Stimulated activated CD8-positive, alpha-beta memory T cell treated with anti-CD3 and anti-CD28 coated beads, Interleukin-7, amount 100 ng/mL, for 48 hours (primary cell): ENCODE data around the gene LAMC2.
"Not testable (repeated sequence)": the region's sequence is repeated elsewhere in the genome, so short reads cannot be mapped to it uniquely, and the experiment has no call there.

Experiments
- DNase-seq, 2 donors: peaks; one replicate each; pipeline ENCODE4 v3.0.0-alpha.2; 2020; ENCODE audit warnings: low read depth in 1 of 2; ENCODE audit errors: extremely low read depth in 1 of 2

Gene LAMC2

DNA sequence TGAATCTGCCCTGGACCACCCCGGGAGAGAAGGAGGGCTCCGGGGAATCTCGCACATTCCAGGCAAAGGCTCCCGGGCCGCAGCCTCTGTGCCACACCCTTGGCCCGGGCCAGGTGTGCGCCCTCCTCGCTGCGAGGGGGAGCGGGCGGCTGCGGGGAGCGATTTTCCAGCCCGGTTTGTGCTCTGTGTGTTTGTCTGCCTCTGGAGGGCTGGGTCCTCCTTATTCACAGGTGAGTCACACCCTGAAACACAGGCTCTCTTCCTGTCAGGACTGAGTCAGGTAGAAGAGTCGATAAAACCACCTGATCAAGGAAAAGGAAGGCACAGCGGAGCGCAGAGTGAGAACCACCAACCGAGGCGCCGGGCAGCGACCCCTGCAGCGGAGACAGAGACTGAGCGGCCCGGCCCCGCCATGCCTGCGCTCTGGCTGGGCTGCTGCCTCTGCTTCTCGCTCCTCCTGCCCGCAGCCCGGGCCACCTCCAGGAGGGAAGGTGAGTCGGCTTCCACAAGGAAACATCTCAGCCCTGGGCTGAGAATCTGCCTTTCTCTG is at the start of gene LAMC2:
TSS of gene LAMC2 (plus strand) at position 324 of the 550 bp plus-strand sequence. CDS start at position 413, 89 bp downstream.
- peak in 1 of 2 donors; percentile 12 for DNase-seq

DNA sequence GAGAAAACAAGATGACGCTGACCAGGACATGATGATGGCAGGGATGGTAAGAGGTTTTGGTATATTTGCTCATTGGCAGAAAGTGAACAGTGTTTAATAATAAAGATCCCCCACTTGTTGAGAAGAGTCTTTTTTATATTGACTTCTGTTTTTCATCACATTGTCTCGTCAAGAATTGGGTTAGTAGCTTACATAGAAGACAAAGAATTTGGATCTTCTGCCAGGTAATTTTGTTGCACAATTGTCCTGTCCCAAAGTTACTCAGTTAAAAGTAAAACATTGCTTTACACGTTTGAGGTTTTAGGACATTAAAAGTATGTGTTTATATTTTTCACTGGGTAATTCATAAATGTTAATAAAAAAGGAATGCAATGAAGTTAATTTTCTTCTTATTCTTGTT is 48.3 kb upstream of the LAMC2 start:
- DNase-seq: no peak

DNA sequence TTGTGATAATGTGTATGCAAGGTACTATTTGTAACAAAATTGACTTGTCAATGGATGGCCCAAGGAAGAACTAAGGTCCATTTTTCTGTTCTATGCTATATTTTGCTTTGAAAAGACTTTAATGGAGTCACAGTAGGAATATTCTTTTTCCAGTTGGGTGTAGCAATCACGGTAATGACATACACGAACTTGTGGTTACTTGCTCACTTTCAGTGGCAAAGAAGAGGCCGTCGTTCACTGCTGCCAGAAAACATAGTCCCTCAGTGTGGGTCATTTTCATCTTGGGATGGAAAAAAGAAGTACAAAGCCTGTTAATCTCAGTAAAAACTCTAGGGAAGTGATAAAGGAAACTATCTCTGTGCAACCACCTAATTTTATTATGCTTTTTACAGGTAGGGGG is 47.8 kb upstream of the LAMC2 start:
- DNase-seq: no peak

DNA sequence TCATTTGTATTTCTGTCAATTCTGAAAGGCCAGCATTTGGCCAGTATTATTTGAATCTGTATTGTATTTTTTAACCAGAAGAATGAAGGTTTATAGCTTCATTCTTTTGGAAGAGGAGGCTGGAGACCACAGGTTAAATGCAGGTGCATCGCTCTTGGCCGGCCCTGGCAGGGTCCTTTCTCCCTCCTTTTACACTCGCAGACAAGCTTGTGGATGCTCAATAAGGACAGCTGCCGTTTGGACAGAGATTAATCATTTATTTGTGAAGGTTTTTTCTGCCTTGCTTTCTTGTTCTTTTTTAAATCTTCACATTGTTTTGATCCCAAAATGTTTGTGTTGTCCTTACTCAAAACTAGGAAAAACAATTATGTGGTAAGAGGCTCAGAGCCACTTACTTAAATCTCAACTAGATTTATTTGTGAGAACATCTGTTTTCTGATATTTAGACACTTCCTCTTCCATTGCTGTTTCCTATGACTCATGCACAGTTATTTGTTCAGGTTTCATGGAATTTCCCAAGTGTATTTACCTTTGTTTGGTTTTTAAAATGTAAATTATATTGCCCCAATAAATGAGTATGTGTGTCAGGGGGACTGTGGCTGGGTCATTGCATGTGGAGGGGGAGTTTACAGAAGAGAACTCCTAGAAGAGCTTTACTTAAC is 46.7 kb upstream of the LAMC2 start:
- no peak for DNase-seq

DNA sequence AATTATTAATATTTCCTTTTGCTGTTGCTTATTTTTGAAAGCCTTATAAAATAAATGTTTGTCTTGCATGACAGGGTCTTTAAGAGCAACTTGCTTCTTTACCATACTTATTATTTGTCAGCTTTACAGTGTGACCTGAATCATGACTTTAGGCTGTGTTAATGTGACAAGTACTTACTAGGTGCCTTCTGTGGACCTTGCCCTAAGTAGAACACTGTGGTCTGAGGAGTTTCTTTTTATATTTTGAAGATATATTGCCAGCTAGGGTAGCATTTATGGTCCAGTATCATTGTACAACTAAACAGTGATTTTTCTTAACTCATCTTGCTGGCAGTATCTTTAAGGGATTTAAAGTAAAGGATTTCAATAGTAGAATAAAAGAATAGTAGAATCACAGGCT is 45.4 kb upstream of the LAMC2 start:
- DNase-seq: no peak

DNA sequence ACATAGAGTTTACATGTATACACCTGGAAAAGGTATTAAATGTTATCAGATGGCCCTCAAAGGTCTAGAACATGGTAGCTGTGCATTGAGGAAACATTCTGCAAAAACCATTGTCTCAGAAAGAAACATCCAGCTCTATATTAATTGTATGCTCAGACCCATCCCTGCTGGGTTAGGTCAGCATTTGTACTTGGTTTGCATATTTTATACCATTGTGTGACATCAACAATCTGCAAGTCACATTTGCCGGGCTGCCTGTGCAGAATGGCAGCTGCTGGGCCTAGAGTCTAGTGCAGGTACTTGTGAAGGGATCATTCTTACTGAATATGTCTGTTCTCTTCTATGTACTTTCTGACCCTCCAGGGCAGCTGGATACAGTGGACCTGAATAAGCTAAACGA is 43.9 kb upstream of the LAMC2 start:
- no peak for DNase-seq

DNA sequence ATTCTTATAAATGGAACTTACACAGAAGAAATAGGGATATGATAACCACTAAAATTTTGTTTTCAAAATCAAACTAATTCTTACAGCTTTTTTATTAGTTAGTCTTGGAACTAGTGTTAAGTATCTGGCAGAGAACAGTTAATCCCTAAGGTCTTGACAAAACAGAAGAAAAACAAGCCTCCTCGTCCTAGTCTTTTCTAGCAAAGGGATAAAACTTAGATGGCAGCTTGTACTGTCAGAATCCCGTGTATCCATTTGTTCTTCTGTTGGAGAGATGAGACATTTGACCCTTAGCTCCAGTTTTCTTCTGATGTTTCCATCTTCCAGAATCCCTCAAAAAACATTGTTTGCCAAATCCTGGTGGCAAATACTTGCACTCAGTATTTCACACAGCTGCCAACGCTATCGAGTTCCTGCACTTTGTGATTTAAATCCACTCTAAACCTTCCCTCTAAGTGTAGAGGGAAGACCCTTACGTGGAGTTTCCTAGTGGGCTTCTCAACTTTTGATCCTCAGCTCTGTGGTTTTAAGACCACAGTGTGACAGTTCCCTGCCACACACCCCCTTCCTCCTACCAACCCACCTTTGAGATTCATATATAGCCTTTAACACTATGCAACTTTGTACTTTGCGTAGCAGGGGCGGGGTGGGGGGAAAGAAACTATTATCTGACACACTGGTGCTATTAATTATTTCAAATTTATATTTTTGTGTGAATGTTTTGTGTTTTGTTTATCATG is 42.3 kb upstream of the LAMC2 start:
- no peak for DNase-seq

DNA sequence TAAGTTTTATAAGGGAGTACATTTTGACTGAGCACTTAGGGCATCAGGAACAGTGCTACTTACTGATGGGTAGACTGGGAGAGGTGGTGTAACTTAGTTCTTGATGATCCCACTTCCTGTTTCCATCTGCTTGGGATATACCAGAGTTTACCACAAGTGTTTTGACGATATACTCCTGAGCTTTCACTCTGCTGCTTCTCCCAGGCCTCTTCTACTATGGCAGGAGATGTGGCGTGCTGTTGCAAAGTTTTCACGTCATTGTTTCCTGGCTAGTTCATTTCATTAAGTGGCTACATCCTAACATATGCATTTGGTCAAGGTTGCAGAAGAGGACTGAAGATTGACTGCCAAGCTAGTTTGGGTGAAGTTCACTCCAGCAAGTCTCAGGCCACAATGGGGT is 41.3 kb upstream of the LAMC2 start:
- no peak for DNase-seq

DNA sequence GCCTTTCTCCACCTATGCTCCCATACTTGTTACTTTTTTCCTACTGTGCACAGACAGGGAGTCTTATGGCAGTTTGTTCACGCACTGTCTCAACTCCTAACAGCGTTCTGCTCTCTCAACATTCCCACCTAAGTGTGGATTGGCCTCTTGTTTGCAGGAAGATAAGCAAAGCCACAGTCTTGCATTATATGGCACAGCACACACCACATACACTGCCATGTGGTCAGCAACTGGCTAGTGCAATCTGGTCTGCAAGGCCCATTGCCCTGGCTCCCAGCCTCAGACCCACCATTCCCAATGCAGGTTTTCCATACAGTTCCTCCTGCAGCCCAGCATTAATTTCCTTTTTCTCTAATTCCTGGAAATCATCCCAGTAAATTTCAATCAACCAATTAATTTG is 38.3 kb upstream of the LAMC2 start:
- DNase-seq: no peak

DNA sequence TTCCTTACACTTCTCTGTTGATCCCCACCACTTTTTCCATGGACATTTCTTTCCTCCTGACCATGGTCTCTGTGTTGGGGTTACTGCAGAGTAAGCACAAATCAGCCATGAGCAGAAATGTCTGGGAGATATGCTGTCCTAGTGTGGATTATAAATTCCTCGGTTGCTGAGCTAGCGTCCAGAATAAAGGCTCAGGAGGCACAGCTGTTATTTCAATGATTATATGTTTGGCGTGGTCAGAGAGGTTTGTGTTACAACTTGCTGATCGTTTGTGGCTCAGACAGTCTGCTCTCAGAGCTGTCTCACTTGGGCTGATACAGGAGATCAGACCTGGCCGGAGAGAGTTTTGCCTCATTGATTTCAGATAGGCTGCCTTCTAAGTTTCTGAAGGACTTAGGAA is 37.5 kb upstream of the LAMC2 start:
- no peak for DNase-seq

DNA sequence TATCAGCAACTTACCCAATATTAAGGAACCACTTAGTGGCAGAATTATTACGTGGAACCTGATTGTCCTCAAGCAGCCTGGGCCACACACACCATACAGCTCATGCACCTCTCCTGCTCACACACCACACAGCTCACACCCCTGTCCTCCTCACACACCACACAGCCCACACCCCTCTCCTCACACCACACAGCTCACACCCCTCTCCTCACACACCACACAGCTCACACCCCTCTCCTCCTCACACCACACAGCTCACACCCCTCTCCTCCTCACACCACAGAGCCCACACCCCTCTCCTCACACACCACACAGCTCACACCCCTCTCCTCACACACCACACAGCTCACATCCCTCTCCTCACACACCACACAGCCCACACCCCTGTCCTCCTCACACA is 36.8 kb upstream of the LAMC2 start:
- no peak for DNase-seq

DNA sequence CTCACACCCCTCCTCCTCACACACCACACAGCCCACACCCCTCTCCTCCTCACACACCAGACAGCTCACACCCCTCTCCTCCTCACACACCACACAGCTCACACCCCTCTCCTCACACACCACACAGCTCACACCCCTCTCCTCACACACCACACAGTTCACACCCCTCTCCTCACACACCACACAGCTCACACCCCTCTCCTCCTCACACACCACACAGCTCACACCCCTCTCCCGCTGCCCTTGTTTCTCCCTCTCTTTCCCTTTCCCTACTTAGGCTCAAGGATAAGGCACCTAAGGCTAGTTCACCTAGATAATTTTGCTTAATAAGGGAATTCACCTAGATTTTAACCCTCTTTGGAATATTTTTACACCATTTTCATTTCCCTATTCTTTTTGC is 36.0 kb upstream of the LAMC2 start:
- DNase-seq: not testable (repeated sequence)

DNA sequence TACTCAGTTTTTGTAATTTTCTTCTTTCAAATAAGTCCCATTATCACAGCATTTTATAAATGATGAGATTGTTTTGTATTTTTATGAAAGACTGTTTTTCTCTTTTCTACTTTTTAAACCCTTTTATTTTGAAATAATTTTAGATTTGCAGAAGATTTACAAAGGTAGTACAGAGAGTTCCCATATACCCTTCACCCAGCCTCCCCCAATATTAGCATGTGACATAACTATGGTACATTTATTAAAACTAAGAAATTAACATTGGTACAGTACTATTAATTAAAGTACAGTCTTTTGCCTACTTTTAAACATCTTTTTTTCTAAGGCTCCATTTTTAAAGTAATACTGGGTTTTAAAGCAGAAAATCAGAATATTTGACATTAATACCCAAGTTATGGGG is 35.6 kb upstream of the LAMC2 start:
- DNase-seq: no peak

DNA sequence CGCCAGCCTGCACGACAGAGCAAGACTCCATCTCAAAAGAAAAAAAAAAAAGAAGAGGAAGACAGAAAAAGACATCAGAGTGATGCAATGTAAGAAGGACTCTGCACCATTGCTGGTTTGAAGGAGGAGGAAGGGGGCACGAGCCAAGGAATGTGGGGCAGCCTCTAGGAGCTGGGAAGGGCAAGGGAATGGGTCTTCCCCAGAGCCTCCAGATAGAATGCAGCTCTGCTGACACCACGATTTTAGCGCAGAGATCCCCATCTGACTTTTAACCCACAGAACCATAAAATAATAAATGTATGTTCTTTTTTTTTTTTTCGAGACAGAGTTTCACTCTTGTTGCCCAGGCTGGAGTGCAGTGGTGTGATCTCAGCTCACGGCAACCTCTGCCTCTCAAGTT is 33.9 kb upstream of the LAMC2 start:
- no peak for DNase-seq

DNA sequence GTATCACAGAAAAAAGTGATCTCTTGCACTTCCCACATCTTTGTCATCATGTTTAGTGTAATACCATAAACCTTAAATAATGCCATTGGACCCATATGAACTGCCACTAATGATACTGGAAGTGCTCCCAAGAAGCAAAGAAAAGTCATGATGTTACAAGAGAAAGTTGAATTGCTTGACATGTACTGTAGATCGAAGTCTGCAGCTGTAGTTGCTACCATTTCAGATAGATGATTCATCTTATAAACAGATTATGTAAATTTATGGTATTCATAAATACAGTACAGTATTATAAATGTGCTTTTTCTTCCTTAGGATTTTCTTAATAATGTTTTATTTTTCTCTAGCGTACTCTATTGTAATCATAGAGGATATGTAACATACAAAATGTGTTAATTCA is 30.1 kb upstream of the LAMC2 start:
- DNase-seq: no peak

DNA sequence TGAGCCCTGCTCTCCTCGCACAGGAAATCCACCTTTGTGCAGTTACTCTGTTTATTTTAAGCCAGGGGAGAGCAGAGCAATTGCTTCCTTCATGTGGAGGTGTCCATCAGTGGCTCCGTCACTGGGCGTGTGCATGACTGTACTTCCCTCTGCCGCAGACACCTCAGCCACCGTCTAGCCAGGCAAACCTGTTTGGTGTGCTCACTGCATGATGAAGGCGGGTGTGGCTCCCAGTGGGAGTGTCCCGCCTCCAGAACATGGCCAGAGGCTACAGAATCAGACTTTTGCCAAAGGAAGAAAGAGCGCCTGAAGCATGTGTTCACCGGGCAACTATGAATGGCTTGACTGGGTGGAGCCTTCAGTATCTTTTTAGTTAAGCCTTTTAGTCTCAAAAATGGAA is 26.1 kb upstream of the LAMC2 start:
- DNase-seq: no peak

DNA sequence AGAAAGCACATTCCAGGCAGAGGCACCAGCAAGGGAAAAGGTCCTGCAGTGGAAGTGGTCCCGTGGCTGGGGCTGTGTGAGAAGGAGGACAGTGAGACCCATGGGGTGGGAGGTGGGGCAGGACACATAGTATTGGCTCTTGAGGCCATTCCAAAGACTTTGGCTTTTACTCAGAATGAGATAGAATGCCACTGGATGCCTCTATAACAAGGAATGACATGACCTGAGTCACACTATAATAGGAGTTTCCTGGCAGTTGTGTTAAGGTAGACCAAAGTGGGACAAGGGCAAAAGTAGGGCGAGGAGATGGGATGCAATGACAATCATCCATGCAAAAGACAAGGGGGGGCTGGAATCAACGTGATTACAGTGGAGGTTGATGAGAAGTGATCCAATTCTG is 24.7 kb upstream of the LAMC2 start:
- DNase-seq: no peak

DNA sequence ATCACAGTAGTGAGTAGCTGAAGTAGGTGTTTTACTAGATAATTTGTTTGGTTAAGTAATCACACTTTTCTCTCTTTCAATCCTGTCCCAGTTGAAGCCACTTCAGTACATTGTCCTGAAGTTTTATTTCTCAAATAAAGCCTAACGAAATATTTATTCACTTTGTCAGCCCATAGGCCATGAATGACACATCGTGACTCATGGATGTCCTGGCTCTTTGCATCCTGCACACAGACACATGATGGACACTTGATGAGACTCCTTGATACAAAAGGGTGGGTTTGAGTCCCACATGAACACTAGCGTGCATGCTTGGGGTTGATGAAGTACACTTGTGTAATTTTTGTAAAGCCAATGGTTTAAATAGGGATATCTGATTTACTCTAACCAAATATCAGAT is 22.7 kb upstream of the LAMC2 start:
- DNase-seq: no peak

DNA sequence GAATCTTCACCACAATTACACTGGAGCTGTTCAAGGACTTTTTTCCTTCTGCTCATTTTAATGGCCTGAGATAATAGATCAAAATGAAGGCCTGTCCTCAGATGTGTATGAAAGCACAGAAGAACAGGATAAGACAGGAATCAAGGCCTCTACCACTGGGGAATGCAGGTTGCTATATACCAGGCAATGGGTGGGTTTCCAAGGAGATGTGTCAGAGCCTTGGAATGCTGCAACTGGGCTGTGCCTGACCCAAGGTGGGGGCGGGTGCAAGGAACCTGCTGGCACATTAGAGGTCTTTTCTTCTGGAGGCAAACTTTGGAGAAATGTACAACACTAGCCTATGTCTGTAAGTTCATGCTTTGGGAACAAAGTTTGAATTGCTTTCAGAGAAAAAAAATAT is 21.7 kb upstream of the LAMC2 start:
- DNase-seq: no peak

DNA sequence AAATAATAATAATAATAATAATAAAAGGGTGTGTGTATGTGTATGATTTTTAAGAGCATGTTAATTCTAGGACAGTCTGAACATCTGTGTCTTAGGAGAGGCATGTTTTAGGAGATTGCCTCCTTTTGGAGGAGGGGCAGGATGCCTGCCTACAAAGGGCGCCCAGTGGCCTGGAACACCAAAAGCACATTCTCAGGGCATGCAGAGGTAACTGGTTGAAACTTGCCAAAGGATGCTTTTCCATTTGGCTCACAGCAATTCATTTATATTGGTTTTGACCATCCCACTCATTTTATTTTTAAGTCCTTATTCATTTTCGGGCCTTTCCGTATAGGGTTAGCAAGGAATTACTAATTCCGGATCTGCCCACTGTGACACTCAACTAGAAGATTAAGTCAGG is 21.1 kb upstream of the LAMC2 start:
- no peak for DNase-seq

DNA sequence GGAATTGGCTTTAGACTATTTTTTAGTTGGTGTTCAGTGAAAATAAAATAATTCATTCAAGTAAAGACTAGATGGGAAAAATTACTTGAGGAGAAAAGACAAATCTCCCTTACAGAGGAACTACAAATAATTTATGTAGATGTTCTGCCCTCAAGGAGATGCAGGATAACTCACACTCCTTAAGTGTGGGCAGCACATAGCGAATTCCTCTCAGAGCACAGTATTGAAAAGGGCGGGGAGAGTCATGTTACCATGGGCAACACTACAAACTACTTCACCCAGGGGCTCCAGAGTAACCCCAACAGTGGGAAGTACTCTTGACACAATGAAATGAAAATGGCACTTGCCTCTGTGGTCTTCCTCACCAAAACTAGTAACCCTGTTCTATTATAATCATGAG is 20.6 kb upstream of the LAMC2 start:
- DNase-seq: no peak

DNA sequence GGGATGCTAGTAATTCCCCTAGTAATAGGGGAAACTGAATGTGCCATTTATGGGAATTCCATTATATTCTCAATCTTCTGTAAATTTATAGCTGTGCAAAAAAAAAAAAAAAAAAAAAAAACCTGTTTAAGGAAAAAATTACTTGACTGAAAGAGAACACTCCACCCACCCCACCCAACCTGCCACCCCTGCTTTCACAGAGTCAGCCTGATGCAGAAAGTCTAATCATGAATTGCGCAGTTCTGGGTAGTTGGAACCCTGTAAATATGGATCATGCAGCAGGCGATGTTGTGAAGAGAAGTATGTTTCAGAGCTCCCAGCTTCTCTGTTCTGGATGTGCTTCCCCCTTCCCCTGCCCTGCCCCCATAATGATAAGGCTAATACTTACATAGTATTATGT is 19.6 kb upstream of the LAMC2 start:
- DNase-seq: no peak

DNA sequence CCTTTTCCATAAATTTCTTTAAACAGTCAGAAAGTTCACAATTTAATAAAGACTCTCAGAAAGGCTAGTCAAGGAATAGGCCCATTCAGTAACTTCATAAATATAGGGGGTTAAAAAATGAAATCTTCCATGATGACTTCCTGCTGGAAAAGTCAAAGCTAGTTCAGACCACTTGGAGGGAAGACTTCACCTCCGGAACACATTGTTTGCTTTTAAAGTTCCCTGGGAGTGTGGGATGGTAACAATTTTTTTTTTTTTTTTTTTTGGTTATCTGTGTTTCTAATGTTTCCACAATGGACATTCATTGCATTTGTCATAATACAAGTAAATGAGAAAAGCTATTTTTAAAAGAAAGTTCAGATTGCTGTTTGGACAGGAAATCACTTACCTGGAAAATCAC is 18.4 kb upstream of the LAMC2 start:
- DNase-seq: no peak
